GM12874 (cell line): ENCODE results near the gene SPECC1.

ENCODE experiments used
- TF ChIP-seq, protein P1 (sequence below): IDR thresholded peaks from 2 replicates; pipeline ENCODE4 v1.5.1; 2011; ENCODE audit warnings: low read depth, mild to moderate bottlenecking, control low read depth, low read length, moderate library complexity; ENCODE audit not compliant: insufficient read depth

SPECC1 gene

GRCh38 chr17:20095336-20096080, 86.3 kb downstream of the SPECC1 start:
- TF ChIP-seq, protein P1, sequence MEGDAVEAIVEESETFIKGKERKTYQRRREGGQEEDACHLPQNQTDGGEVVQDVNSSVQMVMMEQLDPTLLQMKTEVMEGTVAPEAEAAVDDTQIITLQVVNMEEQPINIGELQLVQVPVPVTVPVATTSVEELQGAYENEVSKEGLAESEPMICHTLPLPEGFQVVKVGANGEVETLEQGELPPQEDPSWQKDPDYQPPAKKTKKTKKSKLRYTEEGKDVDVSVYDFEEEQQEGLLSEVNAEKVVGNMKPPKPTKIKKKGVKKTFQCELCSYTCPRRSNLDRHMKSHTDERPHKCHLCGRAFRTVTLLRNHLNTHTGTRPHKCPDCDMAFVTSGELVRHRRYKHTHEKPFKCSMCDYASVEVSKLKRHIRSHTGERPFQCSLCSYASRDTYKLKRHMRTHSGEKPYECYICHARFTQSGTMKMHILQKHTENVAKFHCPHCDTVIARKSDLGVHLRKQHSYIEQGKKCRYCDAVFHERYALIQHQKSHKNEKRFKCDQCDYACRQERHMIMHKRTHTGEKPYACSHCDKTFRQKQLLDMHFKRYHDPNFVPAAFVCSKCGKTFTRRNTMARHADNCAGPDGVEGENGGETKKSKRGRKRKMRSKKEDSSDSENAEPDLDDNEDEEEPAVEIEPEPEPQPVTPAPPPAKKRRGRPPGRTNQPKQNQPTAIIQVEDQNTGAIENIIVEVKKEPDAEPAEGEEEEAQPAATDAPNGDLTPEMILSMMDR = no peak

- TF ChIP-seq, protein P1 = no peak
These were observed 87.3 kb downstream of the SPECC1 start for GRCh38 chr17:20096430-20096829.

DNA sequence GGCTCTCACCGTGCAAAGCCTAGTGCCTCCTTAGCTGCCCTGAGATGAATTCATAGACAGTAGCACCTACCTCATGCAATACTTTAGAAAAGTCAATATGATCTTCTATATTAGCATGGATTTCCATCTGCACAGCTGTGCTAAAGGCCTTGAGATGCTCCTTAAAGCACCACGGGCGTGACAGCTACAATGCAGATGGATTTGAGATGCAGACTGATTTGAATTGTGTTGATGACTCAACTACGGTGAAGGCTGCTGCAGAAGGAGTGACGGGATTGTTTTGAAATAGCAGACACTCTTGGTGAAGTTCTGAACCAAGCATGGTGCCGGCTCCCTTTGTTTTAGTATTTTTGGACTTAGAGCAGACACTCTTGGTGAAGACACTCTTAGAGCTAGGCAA, 88.2 kb downstream of the SPECC1 start:
- TF ChIP-seq, protein P1 = no peak

DNA sequence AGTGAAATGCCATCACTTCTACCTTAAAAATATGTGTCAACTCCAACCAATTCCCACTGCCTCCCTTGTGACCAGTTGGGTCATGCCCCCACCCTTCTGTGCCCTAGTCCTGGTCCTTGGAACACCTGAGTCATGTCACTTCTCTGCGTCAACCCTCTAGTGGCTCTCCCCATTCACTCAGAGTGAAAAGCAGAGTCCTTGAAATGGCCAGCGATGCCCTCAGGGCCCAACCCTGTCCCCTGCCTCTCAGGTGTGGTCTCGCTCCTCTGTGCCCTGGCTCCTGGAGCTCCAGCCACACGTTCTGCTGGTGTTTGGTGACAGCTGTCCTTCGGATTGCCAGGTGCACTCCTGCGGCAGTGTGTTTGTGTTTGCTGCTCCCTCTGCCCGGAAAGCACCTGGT, 89.2 kb downstream of the SPECC1 start:
- TF ChIP-seq, protein P1 = no peak

DNA sequence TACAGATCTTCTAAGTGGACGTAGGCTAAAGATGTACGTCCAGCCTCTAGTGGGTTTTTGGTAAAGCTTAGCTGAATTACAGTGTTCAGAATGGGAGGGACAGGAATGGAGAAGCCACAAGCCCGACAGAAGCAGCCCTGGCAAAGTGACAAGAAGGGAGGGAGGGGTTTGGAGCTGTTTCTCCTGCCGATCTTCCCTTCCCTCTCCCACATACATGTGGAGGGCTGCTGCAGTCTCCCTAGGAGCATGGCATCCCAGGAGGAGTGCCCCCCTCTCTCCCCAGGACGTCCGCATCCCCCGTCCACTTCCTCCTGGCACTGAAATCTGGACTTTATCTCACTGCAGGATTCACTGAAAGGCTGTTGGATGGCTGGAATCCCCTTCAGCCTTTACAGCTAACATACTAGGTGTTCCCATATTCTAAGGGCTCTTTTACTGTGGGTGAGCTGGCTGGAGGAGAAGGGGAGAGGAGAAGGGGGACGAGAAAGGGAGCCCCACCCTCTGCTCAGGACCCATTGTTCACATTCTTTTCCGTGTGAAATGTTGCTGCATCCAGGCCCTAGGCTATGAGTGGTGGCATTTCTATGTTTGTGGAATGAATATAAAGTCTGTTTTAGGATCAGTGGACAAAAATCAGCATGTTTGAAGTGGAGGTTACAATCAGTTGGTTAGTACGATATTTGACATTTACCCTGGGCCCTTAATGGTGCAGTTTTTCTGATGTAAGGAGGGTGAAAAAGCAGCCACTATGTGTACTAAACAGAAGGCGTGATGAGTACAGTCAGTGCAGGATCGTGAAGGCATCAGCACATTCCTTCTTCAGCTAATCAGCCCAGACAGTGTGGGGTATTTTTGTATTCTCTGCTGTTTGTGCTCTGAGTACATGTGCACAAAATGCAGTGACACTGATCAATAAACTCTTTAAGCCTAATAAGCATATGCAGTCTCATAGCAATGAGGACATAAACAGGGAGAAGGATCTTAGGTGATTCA, 94.6 kb downstream of the SPECC1 start:
- TF ChIP-seq, protein P1 = no peak

GRCh38 chr17:20105539-20106280, 96.6 kb downstream of the SPECC1 start:
- TF ChIP-seq, protein P1 = no peak

DNA sequence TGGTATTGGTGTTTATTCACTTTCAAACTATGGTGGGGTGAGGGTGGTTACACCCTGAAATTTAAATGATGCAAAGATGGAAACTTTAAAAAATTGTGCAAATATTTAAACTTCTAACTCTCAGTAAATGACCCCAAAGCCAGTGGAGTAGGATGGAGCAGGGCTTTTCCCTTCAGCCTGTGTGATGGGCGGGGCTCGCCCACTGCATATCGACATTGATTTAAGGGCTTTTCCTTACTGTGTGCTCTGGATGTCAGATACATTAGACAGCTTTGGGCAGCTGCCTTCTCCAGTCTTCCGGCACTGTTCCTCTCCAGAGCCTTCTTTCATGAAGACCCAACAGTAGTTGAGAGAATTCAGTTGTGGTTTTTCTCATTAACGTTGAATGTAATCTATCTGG, 99.9 kb downstream of the SPECC1 start:
- TF ChIP-seq, protein P1 = no peak
